PC-3 (cell line): ENCODE data around the gene MBNL1.

Experiments used
- EZH2 ChIP-seq: fragments of 300-600 bp; sonication (generic); IDR thresholded peaks from one replicate; pipeline ENCODE4 v1.6.1; 2017; ENCODE audit warnings: antibody characterized with exemption, mild to moderate bottlenecking, low read length; ENCODE audit not compliant: unreplicated experiment
- EZH2phosphoT487 ChIP-seq: fragments of 300-600 bp; sonication (generic); IDR thresholded peaks from 2 replicates; pipeline ENCODE4 v1.6.1; 2018; ENCODE audit warnings: mild to moderate bottlenecking, antibody characterized with exemption, low read length, borderline replicate concordance
- TF ChIP-seq, protein P1 (sequence below): fragments of 300-600 bp; sonication (generic); conservative IDR thresholded peaks from 2 replicates; pipeline ENCODE4 v1.5.1; 2017; ENCODE audit warnings: antibody characterized with exemption, low read depth, mild to moderate bottlenecking, low read length

GRCh38 chr3:152254041-152254440 lies 14.7 kb upstream of the MBNL1 start:
- TF ChIP-seq, protein P1, sequence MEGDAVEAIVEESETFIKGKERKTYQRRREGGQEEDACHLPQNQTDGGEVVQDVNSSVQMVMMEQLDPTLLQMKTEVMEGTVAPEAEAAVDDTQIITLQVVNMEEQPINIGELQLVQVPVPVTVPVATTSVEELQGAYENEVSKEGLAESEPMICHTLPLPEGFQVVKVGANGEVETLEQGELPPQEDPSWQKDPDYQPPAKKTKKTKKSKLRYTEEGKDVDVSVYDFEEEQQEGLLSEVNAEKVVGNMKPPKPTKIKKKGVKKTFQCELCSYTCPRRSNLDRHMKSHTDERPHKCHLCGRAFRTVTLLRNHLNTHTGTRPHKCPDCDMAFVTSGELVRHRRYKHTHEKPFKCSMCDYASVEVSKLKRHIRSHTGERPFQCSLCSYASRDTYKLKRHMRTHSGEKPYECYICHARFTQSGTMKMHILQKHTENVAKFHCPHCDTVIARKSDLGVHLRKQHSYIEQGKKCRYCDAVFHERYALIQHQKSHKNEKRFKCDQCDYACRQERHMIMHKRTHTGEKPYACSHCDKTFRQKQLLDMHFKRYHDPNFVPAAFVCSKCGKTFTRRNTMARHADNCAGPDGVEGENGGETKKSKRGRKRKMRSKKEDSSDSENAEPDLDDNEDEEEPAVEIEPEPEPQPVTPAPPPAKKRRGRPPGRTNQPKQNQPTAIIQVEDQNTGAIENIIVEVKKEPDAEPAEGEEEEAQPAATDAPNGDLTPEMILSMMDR, result no peak
- no peak for TF ChIP-seq EZH2phosphoT487
- TF ChIP-seq EZH2, result no peak
